Retina (tissue), 1 donor: ENCODE measurements around the gene MTHFD2L.
"Not testable (repeated sequence)": the region's sequence is repeated elsewhere in the genome, so short reads cannot be mapped to it uniquely, and the experiment has no call there.

ENCODE experiments used
- DNase-seq: peaks from one replicate; pipeline ENCODE4 v3.0.0-alpha.2; 2016

Gene MTHFD2L

DNA sequence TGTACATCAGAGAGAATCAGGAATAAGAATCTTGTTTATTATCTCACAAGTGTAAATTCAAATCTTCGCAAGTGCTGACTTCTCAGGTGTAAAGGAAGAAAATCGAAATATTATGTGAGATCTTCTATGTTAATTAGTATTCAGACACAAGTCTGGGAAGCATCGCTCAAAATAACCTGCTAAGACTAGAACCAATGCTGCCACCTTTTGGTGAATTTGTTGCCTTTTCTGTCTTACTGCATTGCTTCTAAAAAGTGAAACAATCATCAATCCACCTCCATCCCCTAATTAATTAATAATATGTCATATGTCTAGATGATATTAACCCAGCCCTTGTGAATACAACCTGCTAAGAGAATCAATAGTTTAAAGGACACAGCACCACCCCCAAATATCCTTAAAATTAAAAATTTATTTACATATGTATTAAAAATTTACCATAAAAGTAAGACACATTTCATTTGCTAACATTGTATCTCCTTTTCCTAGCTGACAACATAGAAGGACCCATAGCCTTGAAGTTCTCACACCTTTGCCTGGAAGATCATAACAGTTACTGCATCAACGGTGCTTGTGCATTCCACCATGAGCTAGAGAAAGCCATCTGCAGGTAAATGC is 153.9 kb downstream of the MTHFD2L start:
- peak; percentile 29 for DNase-seq

DNA sequence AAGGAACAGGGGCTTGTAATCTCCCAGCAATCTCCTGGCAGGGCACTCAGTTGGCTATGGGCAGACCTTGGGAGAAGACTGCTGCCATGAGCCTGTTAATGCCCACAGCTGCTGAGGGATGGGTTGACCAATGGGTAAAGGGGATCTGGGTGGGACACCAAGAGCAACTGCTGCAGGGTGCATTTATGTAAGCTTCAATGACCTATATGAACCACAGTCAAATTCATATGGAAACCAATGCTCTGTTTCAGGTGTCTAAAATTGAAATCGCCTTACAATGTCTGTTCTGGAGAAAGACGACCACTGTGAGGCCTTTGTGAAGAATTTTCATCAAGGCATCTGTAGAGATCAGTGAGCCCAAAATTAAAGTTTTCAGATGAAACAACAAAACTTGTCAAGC is 156.4 kb downstream of the MTHFD2L start:
- no peak for DNase-seq

DNA sequence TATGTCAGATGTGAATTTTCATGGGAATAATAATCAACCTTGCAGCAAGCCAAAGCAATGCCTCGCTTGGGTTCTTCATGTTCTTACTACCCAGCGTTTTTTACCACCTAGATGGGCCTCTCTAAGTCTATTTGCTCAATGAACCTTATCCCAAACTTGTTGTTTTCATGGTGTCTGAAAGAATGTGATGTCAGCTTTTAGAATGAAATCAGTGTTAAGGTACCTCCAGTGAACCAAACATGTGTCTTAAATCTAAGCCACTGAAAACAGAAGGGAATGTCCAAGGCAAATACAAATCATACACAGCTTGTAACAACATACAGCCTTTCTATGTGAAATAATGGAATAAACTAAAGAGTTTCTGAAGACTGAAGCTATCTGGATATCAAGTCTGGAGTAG is 157.0 kb downstream of the MTHFD2L start:
- no peak for DNase-seq

DNA sequence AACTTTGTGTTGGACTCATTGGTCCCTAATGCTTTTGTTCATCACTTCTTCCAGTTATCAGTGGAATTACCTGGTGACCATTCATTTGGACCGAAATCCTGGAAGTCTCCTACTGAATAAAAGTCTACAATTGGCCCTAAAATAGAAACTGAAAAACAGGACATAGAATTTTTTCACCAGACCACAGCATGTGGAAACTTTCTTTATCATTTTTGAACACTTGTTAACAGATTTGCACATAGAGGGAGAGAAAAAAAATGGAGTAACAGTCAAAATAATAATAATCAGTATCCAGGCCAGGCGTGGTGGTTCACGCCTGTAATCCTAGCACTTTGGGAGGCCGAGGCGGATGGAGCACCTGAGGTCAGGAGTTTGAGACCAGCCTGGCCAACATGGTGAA is 157.5 kb downstream of the MTHFD2L start:
- no peak for DNase-seq

DNA sequence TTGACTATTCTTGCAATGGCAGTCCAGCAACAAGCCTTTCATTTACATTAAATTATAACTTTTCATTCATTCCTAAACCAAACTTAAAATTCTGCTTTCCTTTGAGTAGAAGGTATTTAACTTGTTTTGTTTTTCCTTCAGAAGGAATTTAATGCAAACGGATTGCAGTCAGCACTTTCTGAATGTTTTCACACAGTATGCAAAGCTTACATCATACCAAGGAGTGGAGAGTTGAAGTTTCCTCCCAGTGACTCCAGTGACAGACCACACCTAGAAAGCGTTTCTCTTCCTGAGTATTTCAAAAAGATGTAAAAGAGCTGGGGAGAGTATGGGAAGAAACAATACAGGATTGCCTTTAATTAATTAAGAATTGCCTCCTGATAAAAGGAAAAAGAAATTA is 158.5 kb downstream of the MTHFD2L start:
- no peak for DNase-seq

DNA sequence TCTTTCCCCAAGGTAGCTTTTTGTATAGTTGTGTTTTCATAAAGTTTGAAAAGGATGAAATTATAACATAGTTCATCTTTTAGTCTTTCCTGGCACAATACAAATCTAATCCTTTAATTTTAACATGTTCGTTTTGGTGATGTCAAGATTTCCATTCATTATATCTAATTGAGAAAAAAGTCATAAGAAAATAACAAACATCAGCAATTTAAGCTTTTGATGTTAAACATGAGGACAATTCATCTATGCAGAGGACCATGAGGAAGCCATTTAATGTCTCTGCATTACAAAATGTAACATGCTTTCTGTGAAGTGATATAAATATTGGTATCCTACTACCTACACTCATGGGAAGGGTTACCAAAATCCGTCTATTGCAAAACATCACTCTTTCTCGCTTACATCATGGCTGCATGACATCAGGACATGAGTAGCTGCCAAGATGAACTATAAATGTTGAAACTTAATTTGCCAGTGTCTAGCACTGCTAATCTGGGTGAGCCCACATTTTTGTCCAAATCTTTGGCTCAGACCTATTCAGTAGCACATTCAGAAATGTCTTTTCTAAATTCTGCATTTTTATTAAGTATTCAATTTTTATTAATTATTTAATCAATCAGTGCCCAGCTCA is 159.8 kb downstream of the MTHFD2L start:
- DNase-seq = no peak

DNA sequence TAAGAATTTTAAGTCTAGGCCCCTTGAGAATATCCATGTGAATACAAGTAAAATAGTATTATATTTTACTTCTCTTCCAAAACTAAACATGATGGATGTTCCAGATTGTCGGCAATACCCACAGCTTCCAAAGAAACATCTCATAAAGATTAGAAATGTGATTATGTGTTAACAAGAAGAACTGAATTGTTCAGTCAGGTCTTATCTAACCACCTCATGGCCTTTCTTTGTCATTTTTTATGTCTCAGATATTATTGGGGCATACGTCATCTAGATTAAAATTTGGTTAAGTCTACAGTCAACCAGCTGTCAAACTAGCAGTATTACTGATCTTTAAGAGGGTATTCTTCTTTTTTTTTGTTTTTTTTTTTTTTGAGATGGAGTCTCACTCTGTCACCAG is 160.4 kb downstream of the MTHFD2L start:
- no peak for DNase-seq

DNA sequence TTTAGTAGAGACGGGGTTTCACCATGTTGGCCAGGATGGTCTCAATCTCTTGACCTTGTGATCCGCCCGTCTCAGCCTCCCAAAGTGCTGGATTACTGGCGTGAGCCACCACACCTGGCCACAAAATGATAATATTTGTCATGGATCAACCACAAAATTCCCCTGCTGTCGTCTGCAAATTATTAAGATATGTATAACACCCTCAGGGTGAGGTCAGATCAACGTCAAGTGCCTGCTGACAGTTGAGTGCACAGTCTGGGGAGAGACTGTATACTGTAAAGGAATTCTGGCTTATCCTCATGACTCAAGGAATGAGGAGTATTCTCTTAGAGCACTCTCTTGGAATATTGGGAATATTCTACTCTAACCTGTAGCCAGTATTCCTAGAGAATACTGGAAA is 161.6 kb downstream of the MTHFD2L start:
- DNase-seq = no peak

DNA sequence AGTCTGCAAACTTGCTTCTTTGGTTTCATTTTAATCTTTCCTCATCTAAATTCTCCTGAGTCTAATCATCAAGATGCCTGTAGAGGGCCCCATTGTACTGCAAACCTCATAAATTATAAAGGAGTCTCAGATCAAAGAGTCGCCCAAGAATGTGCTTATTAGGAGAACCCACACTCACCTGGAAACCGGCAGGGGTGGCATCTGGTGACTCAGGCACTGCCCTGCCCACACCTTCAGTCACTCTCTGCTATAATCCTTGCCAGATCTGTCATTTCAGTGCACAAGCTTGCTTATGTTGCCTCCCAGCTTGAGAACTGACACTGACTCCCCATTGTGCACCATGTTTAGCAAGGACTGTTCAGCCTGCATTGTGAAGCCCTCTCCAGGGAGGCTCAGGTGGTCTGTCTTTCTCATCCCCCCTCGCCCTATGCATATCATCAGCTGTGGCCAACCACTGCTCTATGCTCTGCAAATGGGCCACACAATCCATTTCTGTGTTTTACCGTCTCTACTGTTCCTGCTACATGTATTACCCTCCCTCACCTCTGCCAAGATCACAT is 162.7 kb downstream of the MTHFD2L start:
- peak; percentile 43 for DNase-seq

DNA sequence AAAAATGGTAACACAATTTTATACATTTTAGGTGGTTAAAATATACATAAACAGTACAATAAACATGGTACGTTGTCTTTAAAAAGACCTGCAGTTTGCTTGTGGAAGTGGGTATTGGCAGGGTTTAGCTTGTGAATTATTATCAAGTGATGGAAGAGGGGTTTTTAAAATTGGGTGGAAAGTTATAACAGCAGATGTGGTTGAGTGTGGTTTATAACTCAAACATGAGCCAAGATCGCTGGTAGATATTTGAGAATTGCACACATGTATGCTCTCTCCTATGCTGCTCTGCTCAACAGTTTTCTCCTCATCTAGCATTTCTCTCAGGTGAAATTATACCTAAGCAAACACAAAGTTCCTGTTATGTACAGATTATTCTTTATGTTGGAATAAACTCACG is 164.4 kb downstream of the MTHFD2L start:
- no peak for DNase-seq

DNA sequence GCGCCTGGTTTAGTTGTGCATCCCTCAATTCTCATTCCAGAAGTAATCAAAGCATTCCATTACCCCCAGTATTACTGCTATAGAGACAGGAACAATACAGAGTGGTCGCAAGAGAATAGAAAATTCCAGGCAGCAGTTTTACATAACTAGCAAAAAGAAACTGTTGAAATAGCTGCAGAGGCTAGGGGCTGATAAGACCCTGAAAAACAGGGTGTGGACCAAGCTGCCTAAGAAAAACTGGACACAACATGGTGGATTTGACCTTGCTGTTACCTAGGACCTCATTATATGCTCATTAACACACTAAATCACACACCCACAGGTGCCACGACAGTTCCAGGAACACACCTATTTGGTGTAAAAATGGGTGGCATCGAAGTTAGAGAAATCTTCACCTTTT is 165.7 kb downstream of the MTHFD2L start:
- no peak for DNase-seq

DNA sequence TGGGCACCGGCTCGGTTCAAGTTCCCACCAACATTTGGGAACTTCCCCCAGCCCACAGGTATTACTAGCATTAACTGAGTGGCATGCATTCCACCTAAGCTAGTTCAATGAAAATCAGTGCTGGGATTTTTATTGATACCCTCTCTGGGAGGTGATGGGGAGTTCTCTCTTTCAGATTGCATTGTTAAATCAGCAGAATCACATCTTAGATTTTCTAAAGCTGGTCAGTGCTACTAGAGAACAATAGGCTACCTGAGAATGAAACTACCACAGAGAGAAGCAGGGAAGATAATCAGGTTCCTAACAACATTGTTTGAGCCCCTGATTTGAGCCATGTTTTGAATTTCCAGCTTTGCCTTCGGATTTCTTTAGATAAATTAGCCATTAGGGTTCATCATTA is 166.3 kb downstream of the MTHFD2L start:
- no peak for DNase-seq

DNA sequence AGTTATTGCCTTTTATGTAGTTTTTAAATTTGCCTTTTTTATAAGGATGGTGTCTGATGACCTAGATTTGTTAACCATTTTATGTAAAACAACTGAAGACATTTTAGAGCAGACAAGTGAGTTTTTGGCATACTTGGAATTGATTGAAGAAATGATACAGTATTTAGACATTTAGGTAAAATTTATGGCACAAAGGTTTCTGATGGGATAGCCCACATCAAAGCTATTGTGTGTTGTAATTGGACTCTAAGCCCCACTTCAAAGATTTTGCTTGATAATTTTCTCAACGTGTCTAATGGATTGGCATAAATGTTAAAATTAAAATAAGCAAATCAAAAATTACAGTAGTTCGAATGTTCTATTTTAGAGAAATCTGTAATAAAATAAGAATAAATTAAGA is 168.0 kb downstream of the MTHFD2L start:
- no peak for DNase-seq

DNA sequence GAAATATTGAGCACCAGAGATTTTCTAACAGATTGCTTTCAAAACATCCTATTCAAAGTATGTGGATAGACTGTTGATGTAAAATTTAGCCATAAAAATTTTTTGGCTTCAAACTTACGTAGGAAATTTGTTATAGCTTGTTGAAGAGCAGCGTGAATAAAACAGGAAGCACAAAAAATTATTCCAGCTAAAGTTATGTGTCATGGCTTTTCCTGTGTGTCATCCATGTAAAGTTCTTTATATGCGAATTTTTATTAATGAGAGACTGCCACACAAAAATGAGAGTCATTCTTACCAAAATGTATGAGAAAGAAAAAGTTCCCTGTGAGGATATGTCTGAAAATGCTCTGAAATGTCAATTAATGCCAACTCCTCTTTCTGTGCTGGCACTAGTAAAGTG is 169.8 kb downstream of the MTHFD2L start:
- DNase-seq = no peak

DNA sequence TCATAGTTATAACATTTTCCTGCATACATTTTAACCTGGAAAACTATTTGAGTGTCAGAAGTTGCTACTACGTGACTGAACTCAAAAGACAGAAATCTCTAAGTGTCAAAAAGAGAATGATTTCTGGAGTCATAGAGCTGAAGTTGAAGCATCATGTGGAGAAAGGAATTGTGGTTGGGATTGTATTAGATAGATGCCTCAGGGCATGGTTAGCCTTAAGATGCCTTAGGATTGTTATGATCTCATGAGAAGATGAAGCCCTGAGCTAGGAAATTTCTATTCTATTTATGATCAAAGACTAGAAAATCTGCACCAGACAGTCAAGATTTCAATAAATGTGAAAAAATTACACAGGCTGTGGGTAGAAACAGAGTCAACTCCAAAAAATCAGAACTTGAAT is 170.6 kb downstream of the MTHFD2L start:
- no peak for DNase-seq

DNA sequence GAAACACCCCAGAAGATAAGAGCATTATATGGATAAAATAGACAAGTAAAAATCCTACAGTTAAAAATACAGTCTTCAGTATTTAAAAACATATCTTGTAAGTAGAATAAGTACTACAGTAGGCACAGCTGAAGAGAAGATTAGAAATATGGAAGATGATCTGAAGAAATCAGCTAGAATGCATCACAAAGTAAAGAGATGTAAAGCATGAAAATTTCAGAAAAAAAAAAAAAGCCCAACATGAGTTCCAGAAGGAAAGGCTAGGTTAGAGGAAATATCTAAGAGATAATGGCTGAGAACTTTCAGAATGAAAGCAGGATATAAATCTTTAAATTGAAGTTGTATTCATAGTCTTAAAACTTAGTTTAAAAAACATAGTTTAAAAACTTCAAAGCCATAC is 171.4 kb downstream of the MTHFD2L start:
- DNase-seq = no peak

DNA sequence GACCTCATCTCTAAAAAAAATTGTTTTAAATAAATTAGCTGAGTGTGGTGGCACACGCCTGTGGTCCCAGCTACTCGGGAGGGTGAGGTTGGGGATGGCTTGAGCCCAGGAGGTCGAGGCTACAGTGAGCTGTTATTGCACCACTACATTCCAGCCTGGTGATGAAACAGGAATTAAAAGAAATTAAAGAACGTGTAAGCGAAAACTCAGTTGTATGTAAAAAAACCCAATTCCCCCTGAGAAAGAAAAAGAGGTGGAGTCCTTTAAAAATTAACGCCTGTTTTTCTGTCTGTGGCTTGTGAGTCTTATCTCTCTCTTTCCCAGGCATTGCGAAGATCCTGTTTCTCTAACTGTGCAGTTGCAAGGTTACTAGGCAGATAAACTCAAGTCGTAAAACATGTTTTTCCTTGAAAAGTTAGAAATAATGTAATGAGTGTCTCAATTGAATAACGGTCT is 172.4 kb downstream of the MTHFD2L start:
- no peak for DNase-seq

DNA sequence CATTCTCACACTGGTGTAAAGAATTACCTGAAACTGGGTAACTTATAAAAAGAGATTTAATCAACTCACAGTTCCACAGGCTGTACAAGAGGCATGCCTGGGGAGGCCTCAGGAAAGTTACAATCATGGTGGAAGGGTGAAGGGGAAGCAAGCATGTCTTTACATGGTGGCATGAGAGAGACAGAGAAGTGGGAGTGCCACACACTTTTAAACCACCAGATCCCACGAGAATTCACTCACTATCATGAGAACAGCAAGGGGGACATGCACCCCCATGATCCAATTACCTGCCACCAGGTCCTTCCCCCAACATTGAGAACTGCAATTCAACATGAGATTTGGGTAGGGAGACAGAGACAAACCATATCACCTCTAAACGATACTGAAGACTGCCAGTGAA is 173.3 kb downstream of the MTHFD2L start:
- DNase-seq = no peak

DNA sequence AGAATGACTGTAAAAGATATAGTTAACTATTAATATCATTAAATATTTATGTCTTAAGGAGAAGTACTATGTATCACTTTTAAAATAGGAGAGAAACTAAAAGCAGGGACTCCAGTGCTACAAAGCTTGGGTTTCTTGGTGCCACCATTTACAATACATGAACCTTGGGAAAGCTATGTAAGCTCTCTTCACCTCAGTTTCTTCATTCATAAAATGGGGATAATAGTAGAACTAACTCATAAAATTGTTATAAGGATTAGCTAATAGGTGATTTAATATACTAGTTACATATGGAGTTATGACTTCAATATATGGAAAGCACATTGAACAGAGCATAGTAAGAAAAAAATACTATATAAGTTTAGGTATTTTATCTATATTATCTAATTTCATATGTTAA is 174.0 kb downstream of the MTHFD2L start:
- DNase-seq = no peak

DNA sequence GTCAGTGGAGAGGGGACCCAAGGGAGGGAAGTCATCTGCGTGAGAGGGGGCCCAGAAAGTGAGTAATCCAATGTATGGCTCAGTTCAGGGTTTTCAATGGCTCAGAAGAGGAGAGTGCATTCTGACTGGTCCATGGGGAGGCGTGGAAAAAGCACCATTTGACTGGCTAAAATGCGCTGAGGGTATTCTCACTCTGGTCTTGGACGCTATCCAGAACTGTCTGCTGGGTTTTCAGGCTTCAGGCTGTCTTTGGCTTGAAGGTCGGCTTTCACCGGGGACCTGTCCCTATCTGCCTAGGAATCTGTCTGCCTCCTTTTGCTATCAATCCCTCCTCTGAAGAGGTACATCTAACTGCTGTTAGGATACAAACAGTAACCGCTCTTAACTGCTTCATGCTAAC is 176.7 kb downstream of the MTHFD2L start:
- no peak for DNase-seq

DNA sequence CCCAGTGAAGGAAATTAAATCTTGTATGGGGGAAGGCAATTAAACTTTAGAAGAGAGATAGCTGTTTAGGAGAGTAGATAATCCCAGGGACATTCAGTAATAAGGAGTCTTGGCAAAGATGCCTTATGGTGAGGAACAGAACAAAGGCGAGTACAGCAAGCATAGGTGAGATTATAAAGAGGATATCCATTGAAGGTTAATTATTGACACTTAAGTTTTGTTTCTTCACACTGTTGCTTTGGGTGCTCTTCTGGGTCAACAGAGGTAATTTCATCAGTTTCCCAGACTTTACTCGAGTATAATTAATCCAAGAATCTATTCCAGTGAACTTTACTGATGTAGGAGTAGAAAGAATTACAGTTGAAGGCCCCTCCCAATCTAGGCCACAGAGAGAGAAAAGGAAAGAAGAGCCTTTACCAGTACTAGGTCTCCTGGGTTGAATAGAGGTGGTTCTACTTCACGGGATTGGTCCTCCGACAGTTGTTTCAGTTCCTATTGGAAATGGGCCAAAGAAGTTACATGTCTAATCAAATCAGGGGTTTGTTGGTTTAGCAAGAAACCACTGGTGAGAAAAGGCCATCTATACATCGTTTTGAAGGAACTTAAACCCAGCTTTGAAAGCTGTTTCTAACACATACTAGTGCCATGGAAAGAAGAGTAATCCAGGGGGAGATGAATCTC is 177.6 kb downstream of the MTHFD2L start:
- no peak for DNase-seq

DNA sequence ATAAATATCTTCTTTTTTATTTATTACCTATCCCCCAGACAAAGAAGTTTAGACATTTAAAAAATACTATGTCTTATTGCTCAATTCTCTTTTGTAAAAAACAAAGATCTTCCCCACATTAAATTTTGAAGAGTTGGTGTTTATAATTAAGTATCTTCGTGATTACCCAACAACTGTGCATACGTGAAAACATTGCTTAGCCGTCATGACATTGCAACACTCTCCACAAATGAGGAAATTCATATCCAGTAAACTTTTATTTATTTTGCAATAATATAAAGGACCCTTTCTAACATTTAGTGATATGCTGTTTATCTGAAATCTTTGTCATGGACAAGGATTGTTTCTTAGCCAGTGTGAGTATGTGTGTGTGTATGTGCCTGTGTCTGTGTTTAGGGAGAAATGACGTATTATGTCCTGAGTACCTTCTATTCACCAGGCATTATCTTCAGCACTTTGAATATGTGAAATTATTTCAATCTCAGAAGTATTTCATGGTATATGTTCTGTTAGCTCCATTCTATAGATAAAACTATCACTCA is 180.9 kb downstream of the MTHFD2L start:
- no peak for DNase-seq

DNA sequence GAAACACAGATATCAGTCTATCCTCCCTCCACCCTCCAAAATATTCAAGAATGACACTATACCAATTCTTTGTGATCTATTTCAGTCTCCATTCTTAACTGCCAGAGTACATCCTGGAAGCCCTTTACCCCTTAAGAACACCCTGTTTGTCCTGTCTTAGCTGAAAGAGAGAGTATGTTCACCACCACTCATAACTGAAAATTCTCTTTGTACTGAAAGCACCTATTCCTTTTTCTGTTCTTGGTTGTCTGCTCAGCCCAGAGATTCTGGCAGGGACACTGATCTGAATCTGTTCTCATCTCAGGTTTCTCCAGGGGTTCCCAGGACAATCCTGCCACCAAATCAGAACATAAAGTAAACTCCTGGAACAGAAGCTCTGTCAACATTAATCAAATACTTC is 181.6 kb downstream of the MTHFD2L start:
- no peak for DNase-seq

DNA sequence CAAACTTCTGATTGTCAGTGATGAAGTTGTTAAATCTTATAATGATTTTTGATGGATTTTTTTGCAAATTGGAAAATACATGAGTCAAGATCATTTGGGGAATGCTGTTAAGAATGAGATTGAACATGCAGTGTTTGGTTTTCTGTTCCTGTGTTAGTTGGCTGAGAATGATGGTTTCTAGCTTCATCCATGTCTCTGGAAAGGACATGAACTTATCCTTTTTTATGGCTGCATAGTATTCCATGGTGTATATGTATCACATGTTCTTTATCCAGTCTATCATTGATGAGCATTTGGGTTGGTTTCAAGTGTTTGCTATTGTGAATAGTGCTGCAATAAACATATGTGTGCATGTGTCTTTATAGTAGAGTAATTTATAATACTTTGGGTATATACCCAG is 182.5 kb downstream of the MTHFD2L start:
- DNase-seq = not testable (repeated sequence)
